HepG2 (cell line): Measurements from ENCODE around the gene ST6GALNAC4. TPM values are rescaled to one million over a fixed set of nuclear protein-coding genes. Genes with fewer than 3 reads are reported as not detected.
A peak's percentile ranks its signal among the peaks of the same experiment; 100 is the strongest.

Source experiments
- ASH2L ChIP-seq: fragments of 300-600, 200-600 bp; sonication (generic); IDR thresholded peaks from 2 replicates; pipeline ENCODE4 v1.7.0; 2017; ENCODE audit warnings: low read depth, mild to moderate bottlenecking, moderate library complexity, mixed read lengths, low read length; ENCODE audit not compliant: insufficient read length
- CHD2 ChIP-seq: IDR thresholded peaks from 2 replicates; pipeline ENCODE4 v1.6.1; 2011; ENCODE audit warnings: low read depth, low read length, improper control_type of control experiment
- CSRNP2 ChIP-seq: sonication (generic); formaldehyde crosslinking; conservative IDR thresholded peaks from 2 replicates; pipeline ENCODE4 v1.8.0; 2022; ENCODE audit warnings: low read depth, missing genetic modification reagents
- GRHL1 ChIP-seq: sonication (generic); formaldehyde crosslinking; conservative IDR thresholded peaks from 2 replicates; pipeline ENCODE4 v1.8.0; 2022; ENCODE audit warnings: missing genetic modification reagents
- KDM3A ChIP-seq: IDR thresholded peaks from 2 replicates; pipeline ENCODE4 v1.6.1; 2018; ENCODE audit warnings: low read depth, missing compliant biosample characterization
- KDM5A ChIP-seq: fragments of 200-600 bp; sonication (generic); IDR thresholded peaks from 2 replicates; pipeline ENCODE4 v1.7.0; 2018; ENCODE audit warnings: antibody characterized with exemption, mild to moderate bottlenecking, low read length, borderline replicate concordance
- MBD4 ChIP-seq: IDR thresholded peaks from 2 replicates; pipeline ENCODE4 v1.6.1; 2012; ENCODE audit warnings: low read length, inconsistent platforms, borderline replicate concordance
- MED8 ChIP-seq: sonication (generic); formaldehyde crosslinking; IDR thresholded peaks from 2 replicates; pipeline ENCODE4 v1.8.1; 2023; ENCODE audit warnings: mild to moderate bottlenecking, missing genetic modification reagents; ENCODE audit not compliant: insufficient replicate concordance
- NCOA2 ChIP-seq: sonication (generic); formaldehyde crosslinking; IDR thresholded peaks from 2 replicates; pipeline ENCODE4 v1.8.0; 2022; ENCODE audit warnings: inconsistent platforms
- PRPF4 ChIP-seq: fragments of 200-400 bp; formaldehyde crosslinking; IDR thresholded peaks from 2 replicates; pipeline ENCODE4 v1.6.1; 2016; ENCODE audit warnings: low read length, low read depth; ENCODE audit not compliant: poor library complexity, severe bottlenecking
- XRCC5 ChIP-seq: fragments of 200-400 bp; formaldehyde crosslinking; optimal IDR thresholded peaks from 2 replicates; pipeline ENCODE3; 2017; ENCODE audit warnings: mild to moderate bottlenecking, low read length
- ZBTB10 ChIP-seq: sonication (generic); formaldehyde crosslinking; IDR thresholded peaks from 2 replicates; pipeline ENCODE4 v1.4.0; 2020; ENCODE audit warnings: missing genetic modification reagents, borderline replicate concordance
- ZFX ChIP-seq: sonication (generic); formaldehyde crosslinking; IDR thresholded peaks from 2 replicates; pipeline ENCODE4 v1.4.0; 2020; ENCODE audit warnings: mild to moderate bottlenecking, low read depth, missing genetic modification reagents, moderate library complexity
- ZHX1 ChIP-seq: sonication (generic); formaldehyde crosslinking; IDR thresholded peaks from 2 replicates; pipeline ENCODE4 v1.8.1; 2022; ENCODE audit warnings: low read depth, mild to moderate bottlenecking, missing genetic modification reagents
- ZNF251 ChIP-seq: sonication (generic); formaldehyde crosslinking; IDR thresholded peaks from 2 replicates; pipeline ENCODE4 v1.9.0; 2021; ENCODE audit warnings: mild to moderate bottlenecking, missing genetic modification reagents
- ZNF350 ChIP-seq: sonication (generic); formaldehyde crosslinking; IDR thresholded peaks from 2 replicates; pipeline ENCODE4 v1.4.0; 2020; ENCODE audit warnings: mild to moderate bottlenecking, low read depth, missing genetic modification reagents, borderline replicate concordance
- ZNF607 ChIP-seq: sonication (generic); formaldehyde crosslinking; IDR thresholded peaks from 2 replicates; pipeline ENCODE4 v1.5.1; 2020; ENCODE audit warnings: missing genetic modification reagents, mild to moderate bottlenecking, borderline replicate concordance
- ZNF746 ChIP-seq: sonication (generic); formaldehyde crosslinking; IDR thresholded peaks from 2 replicates; pipeline ENCODE4 v1.8.0; 2022; ENCODE audit warnings: mild to moderate bottlenecking, missing genetic modification reagents
- ZNF749 ChIP-seq: sonication (generic); formaldehyde crosslinking; IDR thresholded peaks from 2 replicates; pipeline ENCODE4 v1.8.0; 2022; ENCODE audit warnings: mild to moderate bottlenecking, missing genetic modification reagents, moderate library complexity, borderline replicate concordance
- ZSCAN30 ChIP-seq: sonication (generic); formaldehyde crosslinking; IDR thresholded peaks from 2 replicates; pipeline ENCODE4 v1.5.0; 2020; ENCODE audit warnings: mild to moderate bottlenecking, missing genetic modification reagents
- polyA plus RNA-seq, 8 experiments: library from polyadenylated mRNA; depleted of rRNA in 3 of 8; stranded (reverse) in 7 of 8; unstranded in 1 of 8; fragments of >200 nt; fragmentation: Illumina TruSeq in 4 of 8; extraction: Trizol in 4 of 8; gene quantifications; 2 replicates each; pipeline versions ENCODE4 v1.2.1 to v1.2.3, GENCODE V29; 2011 to 2016; ENCODE audit warnings: low read depth in 4 of 8, missing spikeins in 1 of 8, mixed read lengths in 1 of 8; ENCODE audit not compliant: insufficient read depth in 1 of 8
- total RNA-seq, 5 experiments: library from RNA; depleted of rRNA; stranded (reverse); fragments of >200 nt; fragmentation: Illumina TruSeq; extraction: Trizol; gene quantifications; 2 replicates each; pipeline ENCODE4 v1.2.3, GENCODE V29; 2016; ENCODE audit warnings: low read depth in 1 of 5

ST6GALNAC4 gene
- total and polyA plus RNA-seq, 2 of the 13 experiments (the other 11 are each of a cell fraction or from before 2014, with no cell fraction given), result 18.8 to 27.7 TPM

- TF ChIP-seq ZHX1 (CRISPR knock-in tag) (no peak), KDM3A (0 out of 2 replicates have a peak, but pooled peaks have one; percentile 36), ZNF251 (CRISPR knock-in tag) (no peak), CHD2 (no peak), MBD4 (no peak), ZNF746 (CRISPR knock-in tag) (no peak), ZNF749 (no peak), ZBTB10 (CRISPR knock-in tag) (no peak), ZNF350 (CRISPR knock-in tag) (peak; percentile 33; the same call in 1 of the 2 replicates), NCOA2 (CRISPR knock-in tag) (no peak), CSRNP2 (CRISPR knock-in tag) (no peak), PRPF4 (no peak), ASH2L (no peak), MED8 (CRISPR knock-in tag) (no peak), KDM5A (peak; percentile 42; the same call in 1 of the 2 replicates), GRHL1 (CRISPR knock-in tag) (no peak), ZFX (CRISPR knock-in tag) (0 out of 2 replicates have a peak, but pooled peaks have one; percentile 51), XRCC5 (no peak), ZSCAN30 (CRISPR knock-in tag) (no peak), ZNF607 (no peak)
These were observed at the start of gene ST6GALNAC4 (continued) for GRCh38 chr9:127916720-127917581.
